HepG2 (cell line): Measurements from ENCODE around the gene PARP8. TPM values are rescaled to one million over a fixed set of nuclear protein-coding genes. Genes with fewer than 3 reads are reported as not detected.
A peak's percentile ranks its signal among the peaks of the same experiment; 100 is the strongest.

Experiments used
- GZF1 ChIP-seq: sonication (generic); formaldehyde crosslinking; IDR thresholded peaks from 2 replicates; pipeline ENCODE4 v1.5.1; 2020; ENCODE audit warnings: mild to moderate bottlenecking, missing genetic modification reagents
- MTF2 ChIP-seq: sonication (generic); formaldehyde crosslinking; IDR thresholded peaks from 2 replicates; pipeline ENCODE4 v1.5.0; 2020; ENCODE audit warnings: missing genetic modification reagents, borderline replicate concordance
- PITX1 ChIP-seq: sonication (generic); formaldehyde crosslinking; IDR thresholded peaks from 2 replicates; pipeline ENCODE4 v1.5.1; 2020; ENCODE audit warnings: mild to moderate bottlenecking, missing genetic modification reagents
- RAD51 ChIP-seq: fragments of 450-650 bp; IDR thresholded peaks from 2 replicates; pipeline ENCODE4 v1.6.1; 2016; ENCODE audit warnings: borderline replicate concordance
- RBM39 ChIP-seq: fragments of 200-400 bp; formaldehyde crosslinking; IDR thresholded peaks from one replicate; pipeline ENCODE4 v1.6.1; 2018; ENCODE audit warnings: antibody characterized with exemption, mild to moderate bottlenecking, low read depth, low read length; ENCODE audit not compliant: poor library complexity, severe bottlenecking
- SATB2 ChIP-seq: sonication (generic); formaldehyde crosslinking; IDR thresholded peaks from 2 replicates; pipeline ENCODE4 v1.5.0; 2020; ENCODE audit warnings: missing genetic modification reagents
- SNAPC2 ChIP-seq: sonication (generic); formaldehyde crosslinking; IDR thresholded peaks from 2 replicates; pipeline ENCODE4 v1.8.1; 2022; ENCODE audit warnings: mild to moderate bottlenecking, missing genetic modification reagents
- SSRP1 ChIP-seq: IDR thresholded peaks from 2 replicates; pipeline ENCODE4 v1.6.1; 2016; ENCODE audit warnings: control low read depth
- ZNF207 ChIP-seq: fragments of 450-650 bp; IDR thresholded peaks from 2 replicates; pipeline ENCODE4 v1.6.1; 2016; ENCODE audit warnings: antibody characterized with exemption, borderline replicate concordance
- ZNF24 ChIP-seq: fragments of 450-650 bp; IDR thresholded peaks from 2 replicates; pipeline ENCODE4 v1.6.1; 2017; ENCODE audit warnings: antibody characterized with exemption, mild to moderate bottlenecking
- polyA plus RNA-seq, 8 experiments: library from polyadenylated mRNA; depleted of rRNA in 3 of 8; stranded (reverse) in 7 of 8; unstranded in 1 of 8; fragments of >200 nt; fragmentation: Illumina TruSeq in 4 of 8; extraction: Trizol in 4 of 8; gene quantifications; 2 replicates each; pipeline versions ENCODE4 v1.2.1 to v1.2.3, GENCODE V29; 2011 to 2016; ENCODE audit warnings: low read depth in 4 of 8, missing spikeins in 1 of 8, mixed read lengths in 1 of 8; ENCODE audit not compliant: insufficient read depth in 1 of 8
- total RNA-seq, 5 experiments: library from RNA; depleted of rRNA; stranded (reverse); fragments of >200 nt; fragmentation: Illumina TruSeq; extraction: Trizol; gene quantifications; 2 replicates each; pipeline ENCODE4 v1.2.3, GENCODE V29; 2016; ENCODE audit warnings: low read depth in 1 of 5
- TF ChIP-seq, protein P1 (sequence below): sonication (generic); formaldehyde crosslinking; IDR thresholded peaks from 2 replicates; pipeline ENCODE4 v1.4.0; 2020; ENCODE audit warnings: missing genetic modification reagents
- TF ChIP-seq, protein P2 (sequence below): sonication (generic); formaldehyde crosslinking; IDR thresholded peaks from 2 replicates; pipeline ENCODE4 v1.4.0; 2020; ENCODE audit warnings: missing genetic modification reagents
- TF ChIP-seq, protein P3 (sequence below): sonication (generic); formaldehyde crosslinking; IDR thresholded peaks from 2 replicates; pipeline ENCODE4 v1.8.1; 2023; ENCODE audit warnings: mild to moderate bottlenecking, moderate library complexity, missing genetic modification reagents
- TF ChIP-seq, protein P4 (sequence below): sonication (generic); formaldehyde crosslinking; IDR thresholded peaks from 2 replicates; pipeline ENCODE4 v1.8.1; 2023; ENCODE audit warnings: mild to moderate bottlenecking, missing genetic modification reagents
- TF ChIP-seq, protein P5 (sequence below): sonication (generic); formaldehyde crosslinking; IDR thresholded peaks from 2 replicates; pipeline ENCODE4 v1.4.0; 2020; ENCODE audit warnings: missing genetic modification reagents, borderline replicate concordance
- TF ChIP-seq, protein P6 (sequence below): fragments of 450-650 bp; IDR thresholded peaks from 2 replicates; pipeline ENCODE4 v1.6.1; 2016

The PARP8 gene
- total and polyA plus RNA-seq, 2 of the 13 experiments (the other 11 are each of a cell fraction or from before 2014, with no cell fraction given) = 0.11 to 0.29 TPM

DNA sequence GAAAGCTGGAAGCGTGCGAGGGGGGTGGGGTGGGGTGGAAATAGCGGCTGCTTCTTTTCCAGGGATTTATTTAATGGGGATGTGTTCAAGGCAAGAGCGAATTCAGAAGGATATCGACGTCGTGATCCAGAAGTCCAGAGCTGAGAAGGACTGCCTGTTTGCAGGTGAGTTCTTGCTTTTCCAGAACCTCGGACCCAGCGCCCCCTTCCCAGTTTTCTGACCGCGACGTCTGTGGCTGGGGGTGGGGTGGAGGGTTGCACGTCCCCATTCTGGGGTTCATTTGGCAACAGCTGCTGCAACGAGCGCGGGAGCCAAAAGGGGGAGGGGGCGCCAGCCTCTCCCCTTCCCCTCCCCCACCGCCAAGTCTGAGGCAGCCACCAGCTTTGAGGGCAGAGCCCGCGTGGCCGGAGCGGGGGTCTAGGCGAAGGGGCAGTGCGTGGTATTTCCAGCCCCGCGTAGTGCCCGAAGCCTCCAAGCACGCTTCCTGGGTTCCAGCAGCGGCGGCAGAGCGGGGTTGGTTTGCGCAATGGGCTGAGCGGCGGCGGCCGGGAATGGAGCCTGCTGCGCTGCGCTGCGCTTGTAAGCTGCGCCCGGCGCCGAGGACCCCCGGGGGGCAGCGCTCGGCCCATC is 701 bp downstream of the PARP8 start (continued):
- TF ChIP-seq, protein P1, sequence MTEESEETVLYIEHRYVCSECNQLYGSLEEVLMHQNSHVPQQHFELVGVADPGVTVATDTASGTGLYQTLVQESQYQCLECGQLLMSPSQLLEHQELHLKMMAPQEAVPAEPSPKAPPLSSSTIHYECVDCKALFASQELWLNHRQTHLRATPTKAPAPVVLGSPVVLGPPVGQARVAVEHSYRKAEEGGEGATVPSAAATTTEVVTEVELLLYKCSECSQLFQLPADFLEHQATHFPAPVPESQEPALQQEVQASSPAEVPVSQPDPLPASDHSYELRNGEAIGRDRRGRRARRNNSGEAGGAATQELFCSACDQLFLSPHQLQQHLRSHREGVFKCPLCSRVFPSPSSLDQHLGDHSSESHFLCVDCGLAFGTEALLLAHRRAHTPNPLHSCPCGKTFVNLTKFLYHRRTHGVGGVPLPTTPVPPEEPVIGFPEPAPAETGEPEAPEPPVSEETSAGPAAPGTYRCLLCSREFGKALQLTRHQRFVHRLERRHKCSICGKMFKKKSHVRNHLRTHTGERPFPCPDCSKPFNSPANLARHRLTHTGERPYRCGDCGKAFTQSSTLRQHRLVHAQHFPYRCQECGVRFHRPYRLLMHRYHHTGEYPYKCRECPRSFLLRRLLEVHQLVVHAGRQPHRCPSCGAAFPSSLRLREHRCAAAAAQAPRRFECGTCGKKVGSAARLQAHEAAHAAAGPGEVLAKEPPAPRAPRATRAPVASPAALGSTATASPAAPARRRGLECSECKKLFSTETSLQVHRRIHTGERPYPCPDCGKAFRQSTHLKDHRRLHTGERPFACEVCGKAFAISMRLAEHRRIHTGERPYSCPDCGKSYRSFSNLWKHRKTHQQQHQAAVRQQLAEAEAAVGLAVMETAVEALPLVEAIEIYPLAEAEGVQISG (CRISPR knock-in tag) = no peak
- TF ChIP-seq SNAPC2 (CRISPR knock-in tag) (no peak), RBM39 (no peak), GZF1 (CRISPR knock-in tag) (0 out of 2 replicates have a peak, but pooled peaks have one; percentile 29), MTF2 (0 out of 2 replicates have a peak, but pooled peaks have one; percentile 45), SATB2 (CRISPR knock-in tag) (no peak), ZNF24 (no peak), ZNF207 (no peak), PITX1 (CRISPR knock-in tag) (0 out of 2 replicates have a peak, but pooled peaks have one; percentile 26), RAD51 (no peak), SSRP1 (no peak)
- TF ChIP-seq, protein P2, sequence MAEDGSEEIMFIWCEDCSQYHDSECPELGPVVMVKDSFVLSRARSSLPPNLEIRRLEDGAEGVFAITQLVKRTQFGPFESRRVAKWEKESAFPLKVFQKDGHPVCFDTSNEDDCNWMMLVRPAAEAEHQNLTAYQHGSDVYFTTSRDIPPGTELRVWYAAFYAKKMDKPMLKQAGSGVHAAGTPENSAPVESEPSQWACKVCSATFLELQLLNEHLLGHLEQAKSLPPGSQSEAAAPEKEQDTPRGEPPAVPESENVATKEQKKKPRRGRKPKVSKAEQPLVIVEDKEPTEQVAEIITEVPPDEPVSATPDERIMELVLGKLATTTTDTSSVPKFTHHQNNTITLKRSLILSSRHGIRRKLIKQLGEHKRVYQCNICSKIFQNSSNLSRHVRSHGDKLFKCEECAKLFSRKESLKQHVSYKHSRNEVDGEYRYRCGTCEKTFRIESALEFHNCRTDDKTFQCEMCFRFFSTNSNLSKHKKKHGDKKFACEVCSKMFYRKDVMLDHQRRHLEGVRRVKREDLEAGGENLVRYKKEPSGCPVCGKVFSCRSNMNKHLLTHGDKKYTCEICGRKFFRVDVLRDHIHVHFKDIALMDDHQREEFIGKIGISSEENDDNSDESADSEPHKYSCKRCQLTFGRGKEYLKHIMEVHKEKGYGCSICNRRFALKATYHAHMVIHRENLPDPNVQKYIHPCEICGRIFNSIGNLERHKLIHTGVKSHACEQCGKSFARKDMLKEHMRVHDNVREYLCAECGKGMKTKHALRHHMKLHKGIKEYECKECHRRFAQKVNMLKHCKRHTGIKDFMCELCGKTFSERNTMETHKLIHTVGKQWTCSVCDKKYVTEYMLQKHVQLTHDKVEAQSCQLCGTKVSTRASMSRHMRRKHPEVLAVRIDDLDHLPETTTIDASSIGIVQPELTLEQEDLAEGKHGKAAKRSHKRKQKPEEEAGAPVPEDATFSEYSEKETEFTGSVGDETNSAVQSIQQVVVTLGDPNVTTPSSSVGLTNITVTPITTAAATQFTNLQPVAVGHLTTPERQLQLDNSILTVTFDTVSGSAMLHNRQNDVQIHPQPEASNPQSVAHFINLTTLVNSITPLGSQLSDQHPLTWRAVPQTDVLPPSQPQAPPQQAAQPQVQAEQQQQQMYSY = peak; percentile 59; the same call in 1 of the 2 replicates
- TF ChIP-seq, protein P3, sequence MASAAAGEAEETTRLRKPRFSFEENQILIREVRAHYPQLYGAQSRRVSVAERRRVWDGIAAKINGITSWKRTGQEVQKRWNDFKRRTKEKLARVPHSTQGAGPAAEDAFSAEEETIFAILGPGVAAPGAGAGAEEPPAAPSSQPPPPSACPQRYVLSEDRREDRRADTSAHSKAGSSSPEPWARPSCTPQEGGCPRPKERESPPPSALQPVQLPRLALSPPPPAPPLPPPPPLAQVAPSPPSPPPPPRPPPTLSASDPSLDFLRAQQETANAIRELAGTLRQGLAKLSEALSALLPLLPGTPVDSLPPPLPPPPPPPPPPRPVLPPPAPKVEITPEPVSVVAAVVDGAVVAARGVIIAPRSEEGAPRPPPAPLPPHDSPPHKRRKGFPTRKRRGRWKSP = peak; percentile 100
- TF ChIP-seq, protein P4, sequence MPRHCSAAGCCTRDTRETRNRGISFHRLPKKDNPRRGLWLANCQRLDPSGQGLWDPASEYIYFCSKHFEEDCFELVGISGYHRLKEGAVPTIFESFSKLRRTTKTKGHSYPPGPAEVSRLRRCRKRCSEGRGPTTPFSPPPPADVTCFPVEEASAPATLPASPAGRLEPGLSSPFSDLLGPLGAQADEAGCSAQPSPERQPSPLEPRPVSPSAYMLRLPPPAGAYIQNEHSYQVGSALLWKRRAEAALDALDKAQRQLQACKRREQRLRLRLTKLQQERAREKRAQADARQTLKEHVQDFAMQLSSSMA (CRISPR knock-in tag) = no peak
- TF ChIP-seq, protein P5, sequence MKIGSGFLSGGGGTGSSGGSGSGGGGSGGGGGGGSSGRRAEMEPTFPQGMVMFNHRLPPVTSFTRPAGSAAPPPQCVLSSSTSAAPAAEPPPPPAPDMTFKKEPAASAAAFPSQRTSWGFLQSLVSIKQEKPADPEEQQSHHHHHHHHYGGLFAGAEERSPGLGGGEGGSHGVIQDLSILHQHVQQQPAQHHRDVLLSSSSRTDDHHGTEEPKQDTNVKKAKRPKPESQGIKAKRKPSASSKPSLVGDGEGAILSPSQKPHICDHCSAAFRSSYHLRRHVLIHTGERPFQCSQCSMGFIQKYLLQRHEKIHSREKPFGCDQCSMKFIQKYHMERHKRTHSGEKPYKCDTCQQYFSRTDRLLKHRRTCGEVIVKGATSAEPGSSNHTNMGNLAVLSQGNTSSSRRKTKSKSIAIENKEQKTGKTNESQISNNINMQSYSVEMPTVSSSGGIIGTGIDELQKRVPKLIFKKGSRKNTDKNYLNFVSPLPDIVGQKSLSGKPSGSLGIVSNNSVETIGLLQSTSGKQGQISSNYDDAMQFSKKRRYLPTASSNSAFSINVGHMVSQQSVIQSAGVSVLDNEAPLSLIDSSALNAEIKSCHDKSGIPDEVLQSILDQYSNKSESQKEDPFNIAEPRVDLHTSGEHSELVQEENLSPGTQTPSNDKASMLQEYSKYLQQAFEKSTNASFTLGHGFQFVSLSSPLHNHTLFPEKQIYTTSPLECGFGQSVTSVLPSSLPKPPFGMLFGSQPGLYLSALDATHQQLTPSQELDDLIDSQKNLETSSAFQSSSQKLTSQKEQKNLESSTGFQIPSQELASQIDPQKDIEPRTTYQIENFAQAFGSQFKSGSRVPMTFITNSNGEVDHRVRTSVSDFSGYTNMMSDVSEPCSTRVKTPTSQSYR (CRISPR knock-in tag) = peak; percentile 70
- TF ChIP-seq, protein P6, sequence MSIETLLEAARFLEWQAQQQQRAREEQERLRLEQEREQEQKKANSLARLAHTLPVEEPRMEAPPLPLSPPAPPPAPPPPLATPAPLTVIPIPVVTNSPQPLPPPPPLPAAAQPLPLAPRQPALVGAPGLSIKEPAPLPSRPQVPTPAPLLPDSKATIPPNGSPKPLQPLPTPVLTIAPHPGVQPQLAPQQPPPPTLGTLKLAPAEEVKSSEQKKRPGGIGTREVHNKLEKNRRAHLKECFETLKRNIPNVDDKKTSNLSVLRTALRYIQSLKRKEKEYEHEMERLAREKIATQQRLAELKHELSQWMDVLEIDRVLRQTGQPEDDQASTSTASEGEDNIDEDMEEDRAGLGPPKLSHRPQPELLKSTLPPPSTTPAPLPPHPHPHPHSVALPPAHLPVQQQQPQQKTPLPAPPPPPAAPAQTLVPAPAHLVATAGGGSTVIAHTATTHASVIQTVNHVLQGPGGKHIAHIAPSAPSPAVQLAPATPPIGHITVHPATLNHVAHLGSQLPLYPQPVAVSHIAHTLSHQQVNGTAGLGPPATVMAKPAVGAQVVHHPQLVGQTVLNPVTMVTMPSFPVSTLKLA = no peak
